NCI-H774 (cell line): ENCODE measurements around the gene EHD4.

Experiments used
- DNase-seq: peaks from one replicate; lab custom pipeline; 2025; lab: John Stamatoyannopoulos, UW

Gene EHD4

DNA sequence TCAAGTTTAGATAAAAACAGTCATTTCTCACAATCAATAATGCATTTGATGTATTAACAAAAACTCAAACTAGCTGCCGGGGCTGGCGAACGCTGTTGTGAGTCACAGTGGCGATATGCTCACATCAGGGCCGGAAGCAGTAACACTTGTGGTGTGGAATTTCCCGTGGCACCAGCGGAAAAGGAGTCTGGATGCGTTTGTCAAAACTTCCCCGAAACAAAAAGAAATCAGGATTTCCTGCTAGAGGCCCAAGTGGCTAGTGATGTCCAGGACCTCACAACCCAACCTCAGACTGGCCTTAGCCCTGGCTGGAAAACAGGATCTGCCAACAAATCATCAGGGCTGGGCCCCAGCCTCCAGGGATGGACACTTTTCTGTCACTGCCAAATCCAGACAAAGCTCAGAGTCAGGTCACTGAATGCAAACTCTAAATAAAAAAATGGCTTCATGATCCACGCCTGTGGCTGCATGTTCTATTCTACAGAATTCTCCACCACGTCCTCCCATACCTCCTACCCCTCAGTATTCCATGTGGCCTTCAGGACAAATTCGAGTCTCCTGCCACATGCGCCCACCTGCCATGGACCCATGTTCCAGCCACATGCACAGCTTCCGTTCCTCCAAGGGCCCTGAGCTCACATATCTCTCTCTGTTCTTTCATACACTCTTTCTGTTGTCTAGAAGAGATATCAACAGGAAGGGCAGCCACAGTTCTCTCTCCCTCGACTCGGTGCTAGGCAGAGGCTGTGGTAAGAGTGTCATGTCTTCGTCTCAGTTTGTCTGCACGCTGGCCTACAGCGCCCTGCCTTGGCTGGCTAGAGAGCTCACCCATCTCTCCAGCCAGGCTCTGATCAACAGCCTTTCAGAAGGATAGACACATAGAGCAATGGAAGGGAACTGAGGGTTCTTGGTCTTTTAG, 35.4 kb downstream of the EHD4 start:
- no peak for DNase-seq

GRCh38 chr15:41936155-41936554, 36.2 kb downstream of the EHD4 start:
- no peak for DNase-seq

- DNase-seq = no peak
Measured at GRCh38 chr15:41935566-41936020, 36.8 kb downstream of the EHD4 start.

GRCh38 chr15:41934843-41935242, 37.5 kb downstream of the EHD4 start:
- no peak for DNase-seq

DNA sequence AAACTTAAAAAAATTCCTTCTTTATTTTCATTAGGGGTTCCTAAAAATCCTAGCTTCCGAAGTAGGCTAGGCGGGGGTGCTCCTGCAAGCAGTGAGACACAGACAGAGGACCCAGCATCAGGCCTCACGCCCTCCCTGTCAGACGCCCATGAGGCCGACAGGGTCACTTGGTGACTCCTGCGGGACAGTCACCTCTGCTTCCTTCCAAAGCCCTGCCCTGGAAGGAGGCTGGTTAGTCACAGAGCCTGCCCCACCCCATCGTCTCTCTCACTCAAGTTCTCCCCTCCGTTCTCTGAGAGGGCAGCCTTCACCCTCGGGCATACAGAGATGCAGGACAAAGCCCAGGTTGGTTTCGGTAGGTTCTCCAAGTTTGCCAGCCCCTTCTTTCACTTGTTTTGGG, 38.6 kb downstream of the EHD4 start:
- DNase-seq = no peak

GRCh38 chr15:41933326-41933725, 39.0 kb downstream of the EHD4 start:
- no peak for DNase-seq

- DNase-seq = no peak
Measured at GRCh38 chr15:41932511-41933289, 39.7 kb downstream of the EHD4 start.

GRCh38 chr15:41932101-41932500, 40.3 kb downstream of the EHD4 start:
- no peak for DNase-seq

DNA sequence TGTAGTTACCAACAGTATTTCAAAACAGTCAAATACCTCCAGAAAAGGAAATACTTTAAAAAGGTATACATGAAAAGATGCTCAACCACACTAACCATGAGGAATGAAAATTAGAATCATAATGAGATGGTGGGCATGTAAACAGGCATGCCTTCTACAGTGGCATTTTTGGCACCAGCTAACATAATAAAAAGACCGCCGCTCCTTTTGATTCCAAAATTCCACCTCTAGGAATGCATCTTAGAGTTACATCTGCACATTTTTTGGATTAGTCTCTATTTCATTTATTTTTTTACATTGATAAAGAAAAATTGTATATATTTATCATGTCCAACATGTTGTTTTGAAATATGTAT, 41.5 kb downstream of the EHD4 start:
- no peak for DNase-seq

GRCh38 chr15:41930221-41930866, 42.0 kb downstream of the EHD4 start:
- DNase-seq = no peak

DNA sequence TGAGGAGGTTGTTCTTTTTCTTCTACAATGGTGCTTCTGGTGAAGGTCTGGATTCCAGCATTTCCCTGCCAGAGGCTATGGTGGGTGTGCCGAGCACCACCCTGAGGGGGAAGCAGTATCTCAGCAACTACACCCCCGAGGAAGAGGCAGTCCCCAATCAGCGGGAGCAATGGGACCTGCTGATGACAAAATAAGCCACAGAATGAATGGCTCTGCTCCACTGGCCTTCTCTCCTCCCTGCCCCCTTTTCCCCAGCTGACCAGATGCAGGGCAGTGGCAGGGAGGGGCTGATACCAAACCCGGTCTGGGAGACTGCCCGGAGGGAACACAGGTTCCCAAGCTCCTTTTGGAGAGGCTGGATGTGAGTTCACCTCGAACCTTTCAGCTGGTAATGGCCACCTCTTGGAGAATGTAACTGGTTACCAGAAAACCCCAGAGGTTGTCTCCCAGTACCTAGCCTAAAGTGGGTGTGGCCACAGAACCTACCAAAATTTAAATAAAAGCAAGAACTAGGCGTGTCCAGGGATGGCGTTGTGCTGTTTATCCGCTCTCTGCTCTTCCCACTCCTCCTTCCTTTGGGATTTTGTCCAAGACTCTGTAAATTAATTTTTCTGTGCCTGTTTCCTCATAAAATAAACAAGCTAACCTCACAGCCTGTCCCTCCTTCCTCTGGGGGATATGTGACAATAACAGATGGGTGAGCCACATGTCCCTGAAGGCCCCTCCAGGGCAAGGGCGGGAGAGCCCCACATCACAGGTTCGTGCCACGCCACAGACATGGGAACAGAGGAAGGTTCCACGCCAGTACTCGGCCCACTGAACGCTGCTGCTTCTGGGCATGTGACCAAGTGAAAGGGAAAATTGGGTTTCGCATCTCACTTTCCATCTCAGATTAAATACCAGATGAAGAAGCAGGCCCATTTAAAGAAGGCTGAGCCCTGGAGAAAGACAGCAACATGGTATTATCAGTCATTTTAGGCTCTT, 43.4 kb downstream of the EHD4 start:
- DNase-seq = no peak

- no peak for DNase-seq
Measured at GRCh38 chr15:41928100-41928499, 44.3 kb downstream of the EHD4 start.

- no peak for DNase-seq
Measured at GRCh38 chr15:41927536-41927935, 44.8 kb downstream of the EHD4 start.

DNA sequence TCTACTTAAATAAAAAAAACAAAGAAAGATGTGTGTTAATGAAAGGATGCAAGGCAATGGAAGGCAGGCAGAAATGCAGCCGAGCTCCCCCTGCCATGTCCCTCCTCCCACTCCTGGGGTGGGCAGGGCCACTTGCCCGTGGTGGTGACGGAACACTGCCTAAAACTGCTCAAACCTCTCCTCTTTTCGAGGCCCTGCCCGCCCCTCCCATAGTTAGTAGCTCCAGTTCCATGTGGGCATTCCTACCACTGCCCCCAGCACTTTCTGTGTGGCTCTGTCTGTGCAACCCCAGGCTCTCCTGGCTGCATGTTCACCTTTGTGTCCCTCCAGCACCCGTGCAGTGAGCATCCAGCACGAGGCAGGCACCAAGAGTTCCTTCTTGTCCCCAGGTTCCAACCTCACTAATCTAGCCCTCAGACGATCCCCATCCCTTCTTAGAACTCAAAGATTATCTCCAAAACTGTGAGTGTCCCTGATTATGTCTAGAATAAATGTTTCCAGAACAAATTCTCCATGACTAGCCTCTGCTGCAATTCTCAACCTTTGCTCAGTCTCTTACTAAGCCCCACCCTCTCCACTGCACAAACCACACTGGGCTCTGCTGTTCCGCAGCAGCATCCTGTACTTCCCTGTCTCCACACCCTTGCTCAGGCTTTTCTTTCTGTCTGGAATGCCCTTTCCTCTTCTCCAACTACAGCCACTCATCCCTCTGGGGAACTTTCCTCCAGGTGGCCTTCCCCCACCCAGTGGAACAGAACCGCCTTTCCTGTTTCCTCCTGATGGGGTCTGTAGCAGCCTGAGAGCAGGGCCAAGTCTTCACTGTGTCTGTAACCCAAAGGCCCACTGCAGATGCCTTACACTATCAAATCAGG, 45.9 kb downstream of the EHD4 start:
- no peak for DNase-seq

DNA sequence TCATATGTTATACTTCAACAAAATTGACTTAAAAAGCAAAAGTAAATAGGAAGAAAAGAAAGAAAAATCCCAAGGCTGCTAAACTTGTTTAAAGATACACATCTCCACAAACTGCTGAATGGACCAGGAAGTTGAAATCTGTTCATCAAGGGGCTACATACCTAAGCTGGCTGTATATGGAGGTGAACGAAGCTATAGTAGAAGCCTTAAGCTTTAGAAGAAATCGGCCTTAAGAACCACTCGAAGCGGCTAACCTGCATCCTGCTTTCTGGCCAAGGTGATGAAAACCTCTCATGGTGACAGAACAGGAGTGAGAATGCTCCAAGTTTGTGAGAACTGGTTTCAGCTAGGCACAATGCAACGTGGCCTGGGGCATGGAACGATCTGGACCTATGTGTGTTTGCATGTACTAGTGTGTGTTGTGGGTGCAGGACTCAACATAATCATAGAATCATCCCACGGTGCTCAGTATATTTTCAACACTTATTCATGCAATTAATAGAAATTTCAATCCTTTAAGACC, 47.2 kb downstream of the EHD4 start:
- no peak for DNase-seq

DNA sequence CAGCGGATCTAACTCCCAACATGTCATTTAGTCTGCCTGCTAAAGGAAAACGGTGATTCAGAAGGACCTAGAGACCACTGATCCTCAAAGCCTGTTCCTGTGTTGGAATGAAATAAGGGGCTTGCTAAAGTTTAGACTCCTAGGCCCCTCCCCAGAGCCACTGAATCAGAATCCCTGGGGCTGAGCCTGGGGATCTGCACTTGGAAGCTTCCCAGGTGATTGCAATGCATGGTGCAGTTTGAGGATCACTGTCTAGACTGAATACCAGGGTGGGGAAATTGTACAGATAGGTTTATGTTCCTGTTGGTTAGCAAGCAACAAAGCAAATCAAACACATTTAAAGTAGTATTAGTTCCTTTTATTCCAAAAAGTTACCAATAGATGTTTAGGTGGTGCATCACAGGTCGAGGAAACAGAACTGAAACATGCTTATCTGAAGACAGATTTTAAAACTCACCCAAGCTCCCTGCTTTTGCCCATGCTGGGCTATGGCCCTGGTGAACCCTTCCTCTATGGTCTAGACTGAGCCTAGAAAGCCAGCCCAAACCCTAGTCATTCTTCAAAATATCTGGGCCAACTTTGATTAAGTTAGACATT, 48.9 kb downstream of the EHD4 start:
- DNase-seq = no peak

DNA sequence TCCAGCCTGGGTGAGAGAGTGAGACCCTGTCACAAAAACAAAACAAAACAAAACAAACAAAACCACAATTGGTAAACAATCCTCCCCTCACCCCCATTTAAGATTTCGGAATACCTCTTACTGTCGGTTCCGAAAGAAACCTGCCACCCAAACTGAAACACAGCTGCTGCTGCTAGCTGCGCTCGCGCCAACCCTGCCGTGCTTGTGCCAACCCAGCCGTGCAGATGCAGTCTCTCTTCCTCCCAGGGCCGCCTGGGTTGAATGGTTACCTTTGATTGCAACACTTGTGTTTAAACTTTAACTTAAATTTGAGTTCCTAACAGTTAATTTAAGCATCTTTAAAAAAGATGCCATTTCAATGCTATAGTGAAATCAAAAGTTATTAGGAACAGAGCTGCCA, 50.0 kb downstream of the EHD4 start:
- DNase-seq = no peak

- no peak for DNase-seq
Measured at GRCh38 chr15:41921639-41922038, 50.7 kb downstream of the EHD4 start.

DNA sequence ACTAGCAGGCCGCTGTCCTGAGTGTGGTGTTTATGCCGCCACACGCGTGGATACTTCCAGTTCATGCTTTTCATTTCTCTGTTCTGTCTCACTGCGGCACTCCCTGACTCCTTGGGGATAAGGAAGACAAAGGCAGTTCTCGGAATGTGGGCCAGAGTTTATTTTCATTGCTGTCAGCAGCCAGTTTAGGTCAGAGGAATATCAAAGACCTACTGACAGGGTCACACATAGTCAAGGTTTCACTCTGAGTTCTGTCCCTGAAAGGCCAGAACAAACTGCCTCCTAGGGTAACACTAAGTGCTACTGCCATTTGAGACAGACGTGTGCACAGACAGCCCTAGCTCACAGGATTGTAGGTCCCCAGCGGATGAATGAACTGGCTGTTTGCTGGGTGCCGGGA, 51.2 kb downstream of the EHD4 start:
- no peak for DNase-seq
